Ramos (cell line): ENCODE results near the gene NTM.

Experiments
- in situ Hi-C: fragments of 300-500 bp; cut with MboI; formaldehyde crosslinking; loops from one replicate; pipeline ENCODE4 v1.14.3; 2022; ENCODE audit warnings: low sequenced_read_pairs; ENCODE audit not compliant: unreplicated experiment

NTM gene

DNA sequence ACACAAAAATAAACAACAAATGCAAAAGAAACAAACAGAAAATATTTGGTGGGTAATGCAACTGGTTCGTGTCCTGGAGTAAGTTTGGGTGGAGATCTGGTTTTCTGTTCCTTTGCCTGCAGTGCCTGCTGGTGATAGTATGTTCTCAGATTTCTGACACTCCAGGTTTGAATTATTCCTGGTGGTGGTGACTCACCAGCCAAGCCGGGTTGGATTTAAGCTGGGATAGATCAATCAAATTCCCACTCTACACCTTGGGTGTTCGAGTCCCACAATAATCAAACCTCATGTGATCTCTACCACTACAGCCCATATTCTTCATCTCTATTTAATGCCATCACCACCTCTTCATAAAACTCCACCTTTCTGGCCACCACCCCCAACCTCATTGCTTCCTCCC lies 421.8 kb downstream of the NTM start:
- in situ Hi-C loops, result no loop called here

DNA sequence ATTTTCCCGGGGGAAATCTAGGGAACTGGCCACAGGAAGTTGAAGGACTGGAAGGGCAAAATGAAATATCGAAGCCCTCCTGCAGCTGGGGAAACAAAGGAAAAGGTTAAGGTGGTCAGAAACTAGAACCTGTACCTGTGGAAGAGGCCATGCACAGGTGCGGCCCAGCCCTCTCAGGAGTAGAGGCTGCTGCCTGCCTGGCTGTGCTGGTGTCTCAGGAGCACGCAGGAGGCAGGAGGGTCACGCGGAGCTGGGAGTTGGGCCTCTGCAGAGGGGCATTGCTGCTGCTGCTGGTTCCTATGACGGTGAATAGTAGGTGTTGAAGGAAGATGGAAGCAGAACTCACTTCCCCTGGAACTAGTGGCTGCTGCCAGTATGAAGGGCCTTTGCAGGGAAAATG lies 425.7 kb downstream of the NTM start:
- in situ Hi-C loops, result no loop called here

DNA sequence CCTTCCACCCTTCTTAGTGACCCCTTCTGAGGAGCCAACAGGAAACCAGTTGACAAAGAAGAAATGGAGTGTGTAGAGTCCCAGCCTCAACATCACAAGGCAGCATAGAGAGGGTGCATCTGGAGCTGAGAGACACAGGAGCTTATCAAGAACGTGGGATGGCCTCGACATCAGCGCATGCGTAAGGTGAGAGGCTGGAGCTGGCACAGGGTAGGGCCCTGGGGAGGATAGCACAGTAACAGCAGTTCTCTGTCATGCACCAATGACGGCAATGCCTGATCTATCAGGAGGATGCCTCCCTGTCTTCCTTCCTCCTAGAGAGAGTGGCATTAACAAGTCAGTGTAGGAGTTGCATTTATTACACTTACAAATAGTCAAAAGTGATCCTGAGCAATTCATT lies 426.1 kb downstream of the NTM start:
- in situ Hi-C loops, result no loop called here

DNA sequence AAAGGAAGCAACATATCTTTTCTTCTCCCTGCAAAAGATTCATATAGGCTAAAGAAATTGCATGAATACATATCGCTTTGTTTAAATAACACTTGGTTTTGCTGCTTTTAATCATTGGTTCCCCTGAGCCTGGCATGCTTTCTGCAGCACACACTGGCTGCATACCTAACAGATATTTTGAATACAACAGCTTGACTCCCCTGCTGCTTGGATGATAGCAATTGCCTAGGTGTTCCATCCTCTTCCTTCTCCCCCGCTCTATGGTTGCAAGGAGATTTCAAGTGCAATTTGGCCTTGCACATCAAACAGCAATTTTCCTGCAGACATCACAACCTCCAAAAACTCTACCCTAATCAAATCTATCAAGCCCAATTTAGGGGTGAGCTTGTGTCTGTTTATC lies 430.0 kb downstream of the NTM start:
- in situ Hi-C loops, result no loop called here

DNA sequence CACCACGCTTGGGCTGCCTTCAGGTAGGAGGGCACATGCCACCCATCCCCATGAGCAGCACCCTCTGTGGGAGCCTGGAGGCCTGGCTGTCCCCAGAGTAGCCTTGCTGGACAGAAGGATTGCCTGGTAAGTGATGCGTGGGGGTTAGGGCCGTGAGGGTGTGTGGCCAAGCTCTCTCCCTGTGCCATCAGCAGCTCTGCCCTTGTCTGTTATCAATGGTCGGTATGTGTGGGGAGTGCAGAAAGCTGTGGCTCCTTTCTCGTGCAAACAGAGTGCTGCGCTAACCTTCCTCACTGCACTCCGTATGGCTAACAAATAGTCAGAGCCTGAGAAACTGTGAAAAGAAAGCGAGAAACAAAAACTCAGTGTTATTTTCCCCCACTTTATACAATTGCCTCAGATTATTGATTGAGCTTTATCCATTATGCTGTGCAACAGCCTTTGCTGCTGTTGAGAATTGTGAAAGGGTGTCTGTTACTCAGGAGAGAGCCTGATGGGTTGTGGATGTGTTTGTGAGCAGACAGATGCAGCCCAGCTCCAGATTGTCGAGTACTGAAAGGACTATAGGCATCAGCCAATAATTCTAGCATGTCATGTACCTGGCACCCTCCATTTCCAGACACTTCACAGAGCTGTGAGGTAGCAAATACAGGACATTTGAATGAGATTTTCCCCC lies 432.2 kb downstream of the NTM start:
- in situ Hi-C loops, result no loop called here

DNA sequence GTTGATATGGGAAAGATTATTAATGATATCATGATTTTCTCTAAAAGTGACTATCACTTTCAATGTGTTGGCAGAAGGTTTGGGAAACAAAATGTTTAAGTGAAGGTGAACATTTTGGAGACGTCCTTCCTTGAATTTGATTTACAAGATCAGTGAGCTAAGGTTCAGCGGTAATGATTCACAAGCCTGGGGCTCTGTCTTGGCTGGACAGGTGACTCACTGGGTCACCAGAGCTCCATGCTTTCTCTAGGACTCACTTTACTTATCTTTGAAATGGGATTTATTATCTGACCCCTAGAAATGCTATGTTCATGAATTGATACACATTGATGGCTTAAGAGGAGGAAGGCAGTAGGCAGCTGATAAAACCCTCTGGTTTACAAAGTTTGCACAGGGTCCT lies 437.5 kb downstream of the NTM start:
- in situ Hi-C loops, result no loop called here

DNA sequence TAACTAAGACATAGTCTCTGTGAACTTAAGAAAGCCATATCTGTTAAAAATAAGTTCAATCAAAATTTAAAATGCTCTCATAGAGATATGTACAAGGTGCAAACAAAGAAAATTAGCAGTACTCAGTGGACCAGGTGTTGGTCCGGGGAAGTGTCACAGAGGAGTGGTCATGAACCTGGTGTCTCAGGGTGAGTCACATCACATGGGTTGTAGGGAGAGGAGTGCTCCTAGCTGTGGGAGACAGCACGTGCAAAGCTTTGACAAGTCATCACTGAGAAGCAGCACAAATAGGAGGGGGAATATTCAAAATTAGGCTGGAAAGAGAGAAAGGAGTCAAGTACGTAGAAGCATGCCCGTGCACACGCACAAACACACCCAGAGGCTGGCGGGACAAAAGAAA lies 438.1 kb downstream of the NTM start:
- in situ Hi-C loops, result no loop called here

DNA sequence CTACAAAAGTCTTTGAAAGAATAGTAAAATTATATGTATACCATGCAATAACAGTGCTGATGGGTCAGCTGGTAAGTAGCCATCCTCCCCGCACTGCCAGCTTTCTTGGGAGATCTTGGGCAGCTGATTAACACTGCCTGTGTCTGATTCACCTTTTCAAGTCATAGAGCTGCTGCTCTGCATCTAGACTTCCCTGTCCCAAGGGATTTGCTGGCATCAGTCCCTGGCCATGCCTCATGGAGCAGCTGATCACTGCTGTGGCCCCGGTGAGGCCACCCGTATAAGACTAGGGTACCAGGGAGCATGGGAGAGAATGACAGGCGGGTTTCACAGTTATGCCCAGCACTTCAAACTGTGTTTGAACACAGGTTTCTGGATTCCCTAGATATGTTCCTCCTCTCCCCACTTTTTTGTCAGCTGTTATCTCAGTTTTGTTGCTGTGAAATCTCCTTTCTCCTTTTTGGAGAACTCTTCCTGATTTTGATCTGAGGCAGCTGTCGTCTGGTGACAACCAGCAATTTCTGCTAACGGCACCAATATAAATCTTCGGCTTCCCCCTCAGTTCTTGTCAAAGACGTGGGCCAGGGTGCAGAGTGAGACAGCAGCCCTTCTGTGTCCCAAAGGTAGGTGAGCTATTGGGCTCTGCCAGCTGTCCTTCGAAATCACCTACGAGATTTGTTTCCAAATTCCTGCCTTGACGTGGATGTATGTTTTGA lies 438.9 kb downstream of the NTM start:
- in situ Hi-C loops, result no loop called here

DNA sequence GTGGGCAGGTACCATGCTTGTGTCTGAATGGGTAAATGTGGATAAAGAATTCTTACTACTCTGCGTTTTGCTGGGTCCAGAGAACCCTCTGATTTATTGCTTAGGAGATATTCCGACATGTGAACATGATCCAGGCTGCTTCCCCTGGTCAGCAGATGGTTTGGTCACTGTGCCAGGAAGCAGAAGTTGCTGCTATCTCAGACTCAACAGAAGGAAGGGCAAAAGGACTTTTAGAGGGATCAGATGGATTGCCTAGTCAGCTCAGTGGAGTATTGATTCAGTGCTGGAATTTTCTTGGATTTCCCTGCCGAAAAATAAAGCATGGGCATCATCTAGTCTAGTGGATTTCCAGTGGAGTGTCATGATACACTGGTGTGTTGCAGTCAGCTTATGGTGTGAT lies 440.1 kb downstream of the NTM start:
- in situ Hi-C loops, result no loop called here

DNA sequence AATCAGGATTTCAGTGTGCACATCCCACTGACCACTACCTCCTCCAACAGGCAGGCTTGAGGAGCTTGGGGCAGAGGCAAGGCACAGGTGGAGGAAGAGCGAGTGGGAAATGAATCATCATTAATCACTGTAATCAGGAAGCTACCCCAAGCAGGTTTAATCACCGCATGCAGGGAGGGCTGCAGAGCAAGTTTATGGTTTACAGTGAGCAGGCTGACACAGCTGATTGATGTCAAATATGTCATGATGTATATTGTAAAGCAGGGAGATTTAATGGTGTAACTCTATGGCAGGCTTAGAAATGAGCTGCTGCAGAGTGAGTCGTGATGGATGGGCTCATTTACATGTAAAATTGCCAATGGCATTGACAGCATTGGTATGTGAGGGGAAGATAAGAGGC lies 441.0 kb downstream of the NTM start:
- in situ Hi-C loops, result no loop called here

DNA sequence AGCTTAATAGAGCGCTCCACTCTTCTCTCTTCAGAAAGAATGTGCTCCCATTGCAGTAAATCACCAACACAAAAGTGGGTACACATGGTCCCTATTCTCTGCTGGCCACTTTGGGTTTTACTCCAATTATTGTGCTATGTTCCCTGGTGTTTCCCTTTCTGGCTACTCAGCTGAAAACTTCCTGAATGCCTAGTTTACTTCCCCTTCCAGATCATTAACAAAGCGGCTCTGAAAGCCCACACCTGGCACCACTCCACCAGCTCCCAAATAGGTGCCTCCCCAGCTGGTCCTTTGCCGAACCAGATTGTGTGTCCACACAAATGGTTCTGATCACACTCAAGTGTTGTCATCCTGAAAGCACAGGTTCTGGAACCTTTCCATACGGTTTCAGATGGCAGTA lies 443.7 kb downstream of the NTM start:
- in situ Hi-C loops, result no loop called here

DNA sequence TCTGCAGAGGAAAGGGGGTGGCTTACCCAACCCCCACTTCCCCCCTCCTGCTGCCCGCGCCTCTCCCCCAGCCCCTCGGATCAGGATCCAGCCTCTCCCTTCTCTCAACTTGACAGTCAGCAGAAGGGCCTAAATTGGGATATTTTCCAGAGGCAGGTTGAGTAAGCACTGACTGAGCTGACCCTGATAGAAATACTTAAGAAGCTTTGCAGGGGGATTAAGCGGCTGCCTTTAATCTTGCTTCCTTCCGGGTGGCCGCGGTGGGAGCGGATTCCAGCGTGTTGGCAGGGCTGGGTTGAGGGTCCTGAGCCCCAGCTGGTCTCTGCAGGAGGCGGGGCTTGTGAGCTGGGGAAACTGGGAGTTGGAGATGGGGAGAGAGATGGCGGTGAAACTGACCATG lies 445.2 kb downstream of the NTM start:
- in situ Hi-C loops, result no loop called here

DNA sequence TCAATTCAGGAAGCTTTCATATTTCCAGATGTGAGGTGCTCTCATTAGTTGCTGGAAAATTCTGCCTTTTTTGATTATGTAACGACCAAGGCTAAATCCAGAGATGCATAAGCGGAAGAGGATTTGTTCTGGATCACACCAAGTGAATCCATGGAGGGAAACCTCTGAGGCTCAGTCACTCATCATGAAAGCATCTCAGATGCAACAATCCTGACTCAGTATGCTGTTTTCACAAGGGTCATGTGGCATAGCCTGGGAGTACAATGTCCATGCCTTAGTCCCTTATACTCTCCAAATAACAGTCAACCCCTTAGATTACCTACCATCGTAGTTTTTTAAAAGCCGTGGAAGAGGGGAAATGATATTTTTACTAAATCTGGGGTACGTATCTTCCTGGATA lies 445.6 kb downstream of the NTM start:
- in situ Hi-C loops, result no loop called here

DNA sequence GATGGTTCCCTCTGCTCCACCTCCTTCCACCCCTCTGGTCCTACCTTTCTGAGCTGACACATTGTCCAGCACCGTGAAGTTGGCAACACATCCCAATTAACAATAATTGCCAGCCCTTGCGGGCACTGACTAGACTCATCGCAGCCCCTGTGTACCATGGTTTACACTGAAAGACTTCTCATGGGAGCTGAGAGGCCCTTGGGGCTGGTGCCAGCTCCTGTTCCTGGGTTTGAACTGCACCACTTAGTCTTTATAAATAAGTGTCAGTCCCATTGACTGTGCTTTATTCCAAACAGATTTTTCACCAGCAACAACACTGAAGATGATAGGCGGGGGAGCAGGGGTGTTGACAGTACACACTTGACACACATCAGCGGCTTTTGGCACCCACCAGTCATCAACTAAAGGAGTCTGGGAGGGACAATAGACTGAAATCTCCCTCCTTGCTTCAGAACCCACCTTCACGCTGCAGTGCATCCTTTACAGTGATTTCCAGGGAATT lies 447.3 kb downstream of the NTM start:
- in situ Hi-C loops, result no loop called here

DNA sequence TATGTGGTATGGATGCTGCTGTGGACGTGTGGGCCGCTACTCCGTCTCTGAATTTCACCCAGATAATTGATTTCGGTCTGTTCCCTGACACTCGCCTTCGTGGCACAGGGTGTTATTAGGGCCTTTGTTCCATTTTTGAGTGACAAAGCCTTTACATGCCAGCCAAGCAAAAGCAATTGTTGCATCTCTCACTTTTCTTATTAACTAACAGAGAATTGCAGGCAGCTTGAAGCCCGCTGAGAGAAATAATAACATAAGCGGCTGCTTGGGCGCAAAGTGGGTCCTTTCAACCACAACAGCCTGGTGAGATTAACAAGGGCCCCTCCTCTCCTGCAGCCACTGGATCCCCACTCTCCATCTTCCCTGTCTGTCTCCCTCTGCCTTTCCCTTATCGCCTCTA lies 449.4 kb downstream of the NTM start:
- in situ Hi-C loops, result no loop called here

DNA sequence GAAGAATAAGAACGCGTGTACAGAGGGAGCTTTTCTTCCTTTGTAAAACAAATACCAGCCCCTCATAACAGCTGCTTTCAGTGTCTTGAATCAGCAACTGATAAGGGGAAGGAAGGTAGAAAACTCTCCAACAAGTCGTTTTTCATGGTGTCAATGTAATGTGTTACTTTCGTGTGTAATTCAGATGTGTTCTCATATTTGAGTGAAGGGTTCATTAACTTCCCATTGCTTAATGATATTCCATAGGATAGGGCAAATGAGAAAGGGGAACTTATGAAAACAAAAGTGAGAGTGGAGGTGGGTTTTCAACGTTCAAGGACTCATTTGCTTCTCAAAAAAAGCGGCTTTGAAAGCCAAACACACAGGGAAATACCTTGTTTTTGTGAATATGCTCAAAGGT lies 452.1 kb downstream of the NTM start:
- in situ Hi-C loops, result no loop called here

DNA sequence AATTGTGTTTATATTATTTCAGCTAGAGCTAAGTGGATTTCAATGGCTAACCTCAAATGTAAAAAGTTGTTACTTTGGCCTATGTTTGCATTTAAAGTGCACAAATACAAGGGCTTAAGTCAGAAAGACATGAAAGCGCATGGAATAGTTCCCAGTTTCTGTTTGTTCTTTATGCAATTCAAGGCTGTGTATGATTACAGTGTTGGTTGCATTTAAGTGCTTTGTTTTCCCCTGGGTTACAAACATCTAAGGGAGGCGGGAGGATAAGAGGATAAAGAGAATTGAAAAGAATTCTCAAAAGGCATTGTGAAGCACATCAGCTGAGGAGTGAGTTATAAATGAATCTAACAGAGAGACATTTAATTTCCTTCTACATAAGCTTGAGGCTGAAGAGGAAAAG lies 453.4 kb downstream of the NTM start:
- in situ Hi-C loops, result no loop called here

DNA sequence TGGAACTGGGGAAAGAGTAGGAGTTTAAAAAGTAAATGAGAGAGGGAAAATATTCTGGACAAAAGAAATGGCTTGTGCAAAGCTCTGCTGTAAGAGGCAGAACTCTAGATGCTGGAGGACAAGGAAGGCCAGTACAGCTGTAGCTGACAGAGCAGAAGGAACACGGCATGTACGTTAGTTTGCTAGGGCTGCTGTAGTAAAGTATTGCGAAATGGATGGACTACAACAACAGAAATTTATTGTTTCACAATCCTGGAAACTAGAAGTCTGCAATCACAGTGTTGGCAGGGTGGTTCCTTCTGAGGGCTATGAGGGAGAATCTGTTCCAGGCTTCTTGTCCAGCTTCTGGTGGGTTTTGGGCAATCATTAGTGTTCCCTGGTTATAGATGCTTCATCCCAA lies 454.4 kb downstream of the NTM start:
- in situ Hi-C loops, result no loop called here

DNA sequence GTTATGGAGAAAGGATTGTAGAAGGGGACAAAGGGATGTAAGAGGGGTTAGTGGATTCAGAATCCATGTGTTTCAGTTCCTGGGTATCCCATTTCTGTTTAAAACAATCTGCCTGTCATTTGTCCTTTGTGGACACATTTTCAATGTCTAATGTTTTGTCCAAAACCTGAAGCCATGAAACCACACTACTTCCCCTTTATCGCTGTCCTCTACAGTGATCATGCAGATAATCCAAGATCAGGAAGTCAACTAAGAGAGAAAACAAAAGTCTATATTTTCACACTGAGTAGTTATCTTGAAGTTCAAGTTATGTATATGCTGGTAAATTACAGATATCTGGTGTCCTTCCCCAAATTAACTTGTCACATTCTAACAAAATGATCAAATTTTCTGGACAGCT lies 457.0 kb downstream of the NTM start:
- in situ Hi-C loops, result no loop called here

DNA sequence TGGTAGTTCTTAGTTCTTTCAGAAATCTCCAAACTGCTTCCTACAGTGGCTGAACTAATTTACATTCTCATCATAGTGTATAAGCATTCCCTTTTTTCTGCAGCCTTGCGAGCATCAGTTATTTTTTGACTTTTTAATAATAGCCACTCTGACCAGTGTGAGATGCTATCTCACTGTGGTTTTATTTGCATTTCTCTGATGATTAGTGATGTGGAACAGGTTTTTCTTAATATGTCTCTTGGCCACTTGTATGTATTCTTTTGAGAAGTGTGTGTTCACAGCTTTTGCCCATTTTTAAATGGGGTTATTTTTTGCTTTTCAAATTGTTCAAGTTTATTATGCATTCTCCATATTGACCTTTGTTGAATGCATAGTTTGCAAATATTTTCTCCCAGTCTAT lies 459.3 kb downstream of the NTM start:
- in situ Hi-C loops, result no loop called here

DNA sequence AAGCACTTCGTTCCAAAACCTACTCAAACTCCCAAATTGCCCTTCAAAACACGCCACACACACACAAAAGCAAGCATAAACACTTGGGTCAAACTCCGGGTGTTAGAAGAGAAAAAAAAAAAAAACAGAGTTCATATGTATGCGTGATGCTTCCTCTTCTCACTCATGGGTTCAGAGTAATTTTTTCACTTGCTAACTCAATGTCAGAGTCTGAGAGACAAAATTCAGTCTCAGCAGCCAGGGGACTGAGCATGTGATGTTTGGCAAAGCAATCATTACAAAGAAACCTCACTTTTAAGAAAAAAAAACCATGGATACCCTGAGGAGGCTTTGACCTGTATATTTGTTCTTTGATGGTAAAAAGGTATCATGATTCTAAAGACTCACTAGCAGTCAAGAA lies 461.7 kb downstream of the NTM start:
- in situ Hi-C loops, result no loop called here

DNA sequence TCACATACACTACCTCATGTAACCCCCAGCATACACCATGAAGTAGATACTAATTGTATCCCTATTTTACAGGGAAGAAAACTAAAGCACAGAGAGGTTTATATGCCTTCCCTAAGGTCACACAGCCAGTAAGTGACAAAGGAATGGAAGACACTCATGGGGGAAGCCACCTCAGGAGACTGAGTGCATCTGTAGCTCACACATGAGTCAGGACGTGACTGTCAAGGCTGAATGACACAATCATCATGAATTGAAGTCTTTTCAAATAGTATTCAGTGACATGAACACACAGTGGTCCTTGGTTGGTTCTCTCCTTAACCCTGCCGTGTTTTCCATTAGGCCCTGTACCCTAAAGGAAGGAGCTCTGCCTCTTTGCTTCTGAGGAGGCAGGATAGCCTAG lies 463.0 kb downstream of the NTM start:
- in situ Hi-C loops, result no loop called here
